ENCODE measurements around the gene CDC25C.

GRCh38 chr5:138371454-138371853, 39.9 kb upstream of the CDC25C start:
- TF ChIP-seq POLR2A (IDR thresholded peaks at IDR 0.05; ENCODE audit: low read depth) (no peak), CTCF (IDR thresholded peaks at IDR 0.05) (no peak)
